ENCODE results near the gene MRPS2. TPM values are rescaled to one million over a fixed set of nuclear protein-coding genes. Genes with fewer than 3 reads are reported as not detected.

MRPS2 gene
- total RNA-seq, 3 donors from 2014 or later (not counting 1 experiment from before 2014, with no cell fraction given), result 15.6 to 26.7 (median 24.7) TPM

DNA sequence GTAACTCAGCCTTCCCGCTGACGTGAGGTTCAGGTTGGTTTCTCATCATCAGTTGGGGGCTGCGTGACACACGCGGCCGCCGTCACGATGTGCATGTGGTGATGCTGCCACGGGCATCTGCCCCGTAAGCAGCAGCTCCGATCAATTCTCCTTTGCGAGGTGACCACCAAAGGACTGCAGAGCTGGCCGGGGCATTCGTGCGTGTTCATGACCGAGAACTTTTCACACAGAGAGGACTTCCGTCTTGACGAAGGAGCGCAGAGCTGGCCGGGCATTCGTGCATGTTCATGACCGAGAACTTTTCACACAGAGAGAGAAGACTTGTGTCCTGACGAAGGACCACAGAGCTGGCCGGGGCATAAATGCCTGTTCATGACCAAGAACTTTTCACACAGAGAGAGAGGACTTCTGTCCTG is 16.9 kb downstream of the MRPS2 start:
- ATAC-seq, result no peak
- no peaks in the 10 kb centered on the region for H3K4me1 ChIP-seq (ENCODE audit: control insufficient read depth, insufficient read depth, low read length)
- H3K36me3 ChIP-seq (ENCODE audit: control insufficient read depth, insufficient read depth, low read length), result no peaks in the 10 kb centered on the region
- Mint-ChIP-seq H3K27me3 (ENCODE audit: low read depth in 2 of 2) (peaks cover 3 to 14% of the 10 kb centered on the region in 2 donors), H3K4me1 (no peaks in the 10 kb centered on the region), H3K9me3 (no peaks in the 10 kb centered on the region), H3K27ac (no peak overlapping the region), H3K4me3 (no peak overlapping the region), H3K36me3 (no peaks in the 10 kb centered on the region)
- no peaks in the 10 kb centered on the region for H3K27me3 ChIP-seq (ENCODE audit: control insufficient read depth, insufficient read depth, low read length)
- no peak for DNase-seq
- no peak overlapping the region for H3K27ac ChIP-seq (ENCODE audit: low read length)
- WGBS (ENCODE audit: insufficient coverage), result 93% methylated on average over 24 of the region's 24 CpGs
- no peaks in the 10 kb centered on the region for H3K9me3 ChIP-seq (ENCODE audit: control insufficient read depth, insufficient read depth, low read length)
- intact Hi-C loops (cut with micrococcal nuclease), result no loop called here
- no peak overlapping the region for H3K4me3 ChIP-seq (ENCODE audit: low read length)
- TF ChIP-seq, protein P1, sequence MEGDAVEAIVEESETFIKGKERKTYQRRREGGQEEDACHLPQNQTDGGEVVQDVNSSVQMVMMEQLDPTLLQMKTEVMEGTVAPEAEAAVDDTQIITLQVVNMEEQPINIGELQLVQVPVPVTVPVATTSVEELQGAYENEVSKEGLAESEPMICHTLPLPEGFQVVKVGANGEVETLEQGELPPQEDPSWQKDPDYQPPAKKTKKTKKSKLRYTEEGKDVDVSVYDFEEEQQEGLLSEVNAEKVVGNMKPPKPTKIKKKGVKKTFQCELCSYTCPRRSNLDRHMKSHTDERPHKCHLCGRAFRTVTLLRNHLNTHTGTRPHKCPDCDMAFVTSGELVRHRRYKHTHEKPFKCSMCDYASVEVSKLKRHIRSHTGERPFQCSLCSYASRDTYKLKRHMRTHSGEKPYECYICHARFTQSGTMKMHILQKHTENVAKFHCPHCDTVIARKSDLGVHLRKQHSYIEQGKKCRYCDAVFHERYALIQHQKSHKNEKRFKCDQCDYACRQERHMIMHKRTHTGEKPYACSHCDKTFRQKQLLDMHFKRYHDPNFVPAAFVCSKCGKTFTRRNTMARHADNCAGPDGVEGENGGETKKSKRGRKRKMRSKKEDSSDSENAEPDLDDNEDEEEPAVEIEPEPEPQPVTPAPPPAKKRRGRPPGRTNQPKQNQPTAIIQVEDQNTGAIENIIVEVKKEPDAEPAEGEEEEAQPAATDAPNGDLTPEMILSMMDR (IDR thresholded peaks at IDR 0.05), result no peak

DNA sequence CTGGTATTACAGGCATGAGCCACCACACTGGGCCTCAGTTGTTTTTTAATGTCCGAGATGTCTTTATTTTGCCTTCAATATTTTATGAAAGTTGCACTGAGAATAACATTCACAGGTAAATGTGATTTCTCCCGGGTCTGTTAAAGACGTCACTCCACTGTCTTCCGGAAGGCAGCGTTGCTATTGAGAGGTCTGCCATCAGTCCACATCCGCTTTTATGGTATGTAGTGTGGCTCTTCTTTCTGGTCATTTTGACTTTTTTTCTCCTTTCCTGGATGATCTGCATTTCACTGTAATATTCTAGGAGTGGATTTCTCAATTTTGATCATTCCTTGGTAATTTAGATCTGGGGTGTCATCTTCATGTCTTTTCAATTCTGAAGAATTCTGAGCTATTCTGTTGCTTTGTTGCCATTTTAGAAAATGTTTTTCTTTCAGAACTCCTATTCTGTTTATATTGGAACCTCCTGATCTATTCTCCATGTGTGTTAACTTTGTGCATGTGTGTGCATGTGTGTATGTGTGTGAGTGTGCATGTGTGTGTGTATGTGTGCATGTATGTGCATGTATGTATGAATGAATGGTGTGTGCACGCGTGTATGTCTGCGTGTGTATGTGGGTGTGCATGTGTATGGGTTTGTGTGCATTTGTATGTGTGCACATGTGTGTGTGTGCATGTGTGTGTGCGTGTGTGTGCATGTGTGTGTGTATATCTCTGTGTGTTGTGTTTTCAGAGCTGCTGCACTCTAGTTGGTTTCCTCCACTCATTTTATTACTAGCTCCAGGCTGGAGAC is 18.9 kb downstream of the MRPS2 start:
- intact Hi-C loops (cut with micrococcal nuclease), result no loop called here
- Mint-ChIP-seq H3K4me1 (no peaks in the 10 kb centered on the region), H3K9me3 (no peaks in the 10 kb centered on the region), H3K36me3 (no peaks in the 10 kb centered on the region), H3K4me3 (no peak overlapping the region), H3K27ac (no peak overlapping the region), H3K27me3 (ENCODE audit: low read depth in 2 of 2) (peaks cover 3 to 14% of the 10 kb centered on the region in 2 donors)
- TF ChIP-seq, protein P1 (IDR thresholded peaks at IDR 0.05), result no peak
- Histone ChIP-seq H3K4me3 (ENCODE audit: low read length) (no peak overlapping the region), H3K9me3 (ENCODE audit: control insufficient read depth, insufficient read depth, low read length) (no peaks in the 10 kb centered on the region), H3K27ac (ENCODE audit: low read length) (no peak overlapping the region), H3K27me3 (ENCODE audit: control insufficient read depth, insufficient read depth, low read length) (no peaks in the 10 kb centered on the region), H3K36me3 (ENCODE audit: control insufficient read depth, insufficient read depth, low read length) (no peaks in the 10 kb centered on the region), H3K4me1 (ENCODE audit: control insufficient read depth, insufficient read depth, low read length) (no peaks in the 10 kb centered on the region)
- ATAC-seq (no peak), DNase-seq (no peak)
- 92% methylated on average over 9 of the region's 10 CpGs for WGBS (ENCODE audit: insufficient coverage)

DNA sequence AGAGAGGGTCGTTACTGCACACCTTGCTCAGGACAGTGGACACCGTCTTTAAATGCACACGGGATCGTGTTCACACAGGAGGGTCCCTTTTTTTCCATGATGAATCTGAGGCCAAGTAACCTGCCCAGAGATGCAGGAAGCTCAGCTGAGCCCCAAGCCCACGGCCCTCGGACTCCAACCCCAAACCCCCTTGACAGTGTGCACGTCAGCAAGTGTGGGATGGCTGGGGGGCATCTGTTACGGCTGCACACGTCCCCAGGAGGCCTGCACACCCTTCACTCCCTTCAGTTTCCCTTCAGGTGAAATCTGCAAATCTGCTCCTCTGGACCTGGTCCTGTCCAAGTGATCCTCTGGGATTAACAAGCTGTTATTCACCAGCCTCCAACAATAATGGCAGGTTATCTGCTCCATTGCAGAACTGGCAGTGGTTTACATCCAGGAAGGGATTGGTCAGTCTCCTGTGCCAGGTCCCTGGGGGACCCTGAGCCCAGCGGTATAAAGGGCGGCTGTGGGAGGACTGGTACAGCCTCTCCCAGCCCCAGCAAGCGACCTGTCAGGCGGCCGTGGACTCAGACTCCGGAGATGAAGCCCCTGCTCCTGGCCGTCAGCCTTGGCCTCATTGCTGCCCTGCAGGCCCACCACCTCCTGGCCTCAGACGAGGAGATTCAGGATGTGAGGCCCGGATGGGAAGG is 20.6 kb downstream of the MRPS2 start, which contains the start of gene LCN1:
TSS of gene LCN1 (plus strand) at position 525 of the 692 bp plus-strand sequence. CDS start at position 583, 58 bp downstream.
- no peak within 1 kb of the TSS for H3K4me3 Mint-ChIP-seq
- ATAC-seq (no peak), DNase-seq (no peak)
- H3K9me3 ChIP-seq (ENCODE audit: control insufficient read depth, insufficient read depth, low read length), result no peaks in the 10 kb centered on the region
- H3K4me1 ChIP-seq (ENCODE audit: control insufficient read depth, insufficient read depth, low read length), result no peaks in the 10 kb centered on the region
- no peak within 1 kb of the TSS for H3K27ac ChIP-seq (ENCODE audit: low read length)
- no peak within 1 kb of the TSS for H3K4me3 ChIP-seq (ENCODE audit: low read length)
- no peaks in the 10 kb centered on the region for H3K9me3 Mint-ChIP-seq
- no peaks in the 10 kb centered on the region for H3K36me3 Mint-ChIP-seq
- H3K27me3 ChIP-seq (ENCODE audit: control insufficient read depth, insufficient read depth, low read length), result no peaks in the 10 kb centered on the region
- no peaks in the 10 kb centered on the region for H3K36me3 ChIP-seq (ENCODE audit: control insufficient read depth, insufficient read depth, low read length)
- WGBS (ENCODE audit: insufficient coverage), result 90% methylated on average over 18 of the region's 18 CpGs
- intact Hi-C loops (cut with micrococcal nuclease), result no loop called here
- no peaks in the 10 kb centered on the region for H3K4me1 Mint-ChIP-seq
- peaks cover 3 to 14% of the 10 kb centered on the region in 2 donors for H3K27me3 Mint-ChIP-seq (ENCODE audit: low read depth in 2 of 2)
- TF ChIP-seq, protein P1 (IDR thresholded peaks at IDR 0.05), result no peak
- no peak within 1 kb of the TSS for H3K27ac Mint-ChIP-seq

Data from natural killer cell (primary cell).